Measurements from ENCODE around the gene PACC1. TPM values are rescaled to one million over a fixed set of nuclear protein-coding genes. Genes with fewer than 3 reads are reported as not detected.
A peak's percentile ranks its signal among the peaks of the same experiment; 100 is the strongest.

Gene PACC1
- polyA plus RNA-seq, 1 experiment, result 12.7 TPM

DNA sequence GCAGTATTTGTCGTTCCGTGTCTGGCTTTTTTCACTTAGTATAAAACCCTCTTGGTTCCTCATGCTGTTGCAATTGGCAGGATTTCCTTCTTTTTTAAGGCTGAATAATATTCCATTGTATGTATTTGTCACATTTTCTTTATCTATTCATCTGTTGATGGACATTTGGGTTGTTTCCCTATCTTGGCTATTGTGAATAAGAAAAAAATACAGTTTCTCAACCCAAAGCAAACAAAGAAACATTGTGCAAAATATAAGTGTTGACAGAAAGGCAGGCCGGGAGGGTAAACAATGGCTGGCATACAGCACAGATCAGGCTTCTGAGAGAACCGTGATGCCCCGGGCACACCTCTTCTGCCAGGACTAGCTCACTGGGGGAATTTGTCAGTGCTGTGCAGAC lies 45.0 kb upstream of the PACC1 start:
- Histone ChIP-seq H3K4me3 (ENCODE audit: low read depth, low read length) (no peak overlapping the region), H3K36me3 (ENCODE audit: control insufficient read depth, insufficient read depth, low read length) (no peaks in the 10 kb centered on the region), H3K27me3 (ENCODE audit: control insufficient read depth, insufficient read depth, low read length) (no peaks in the 10 kb centered on the region; the same call in none of the 2 replicates)
- POLR2A ChIA-PET, result no interaction called here
- TF ChIP-seq, protein P1, sequence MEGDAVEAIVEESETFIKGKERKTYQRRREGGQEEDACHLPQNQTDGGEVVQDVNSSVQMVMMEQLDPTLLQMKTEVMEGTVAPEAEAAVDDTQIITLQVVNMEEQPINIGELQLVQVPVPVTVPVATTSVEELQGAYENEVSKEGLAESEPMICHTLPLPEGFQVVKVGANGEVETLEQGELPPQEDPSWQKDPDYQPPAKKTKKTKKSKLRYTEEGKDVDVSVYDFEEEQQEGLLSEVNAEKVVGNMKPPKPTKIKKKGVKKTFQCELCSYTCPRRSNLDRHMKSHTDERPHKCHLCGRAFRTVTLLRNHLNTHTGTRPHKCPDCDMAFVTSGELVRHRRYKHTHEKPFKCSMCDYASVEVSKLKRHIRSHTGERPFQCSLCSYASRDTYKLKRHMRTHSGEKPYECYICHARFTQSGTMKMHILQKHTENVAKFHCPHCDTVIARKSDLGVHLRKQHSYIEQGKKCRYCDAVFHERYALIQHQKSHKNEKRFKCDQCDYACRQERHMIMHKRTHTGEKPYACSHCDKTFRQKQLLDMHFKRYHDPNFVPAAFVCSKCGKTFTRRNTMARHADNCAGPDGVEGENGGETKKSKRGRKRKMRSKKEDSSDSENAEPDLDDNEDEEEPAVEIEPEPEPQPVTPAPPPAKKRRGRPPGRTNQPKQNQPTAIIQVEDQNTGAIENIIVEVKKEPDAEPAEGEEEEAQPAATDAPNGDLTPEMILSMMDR (IDR thresholded peaks at IDR 0.05; ENCODE audit: insufficient read depth, low read depth, low read length), result no peak
- CTCF ChIA-PET, result interaction anchor here (7.3 kb wide), 1 partner anchor 396 kb away, joined by 152 read pairs; no protein-coding TSS in a partner anchor
- DNase-seq (ENCODE audit: low read depth), result no peak

DNA sequence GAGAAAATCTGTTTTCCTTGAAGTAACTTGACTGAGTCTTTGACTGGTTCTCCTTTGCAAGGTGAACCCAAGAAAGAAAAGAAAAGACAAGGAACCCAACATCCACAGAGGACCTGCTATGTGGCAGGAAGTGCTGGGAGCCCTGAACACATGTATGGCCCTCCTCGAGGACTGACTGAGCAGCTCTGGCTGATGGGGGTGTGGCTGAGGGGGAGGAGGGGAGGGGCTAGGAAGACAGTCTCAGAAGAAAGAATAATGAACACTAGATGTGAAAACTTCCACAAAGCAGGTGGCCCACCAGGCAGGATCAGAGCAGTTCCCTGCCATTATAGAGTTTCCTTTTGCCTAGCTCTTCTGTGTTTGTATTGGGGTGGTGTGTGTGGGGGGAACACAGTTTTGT lies 44.1 kb upstream of the PACC1 start:
- CTCF ChIA-PET, result interaction anchor here (0.7 to 7.8 kb wide), 4 partner anchors 29 to 396 kb away, joined by 4 to 176 read pairs (median 78); no protein-coding TSS in a partner anchor
- no peaks in the 10 kb centered on the region; the same call in none of the 2 replicates for H3K27me3 ChIP-seq (ENCODE audit: control insufficient read depth, insufficient read depth, low read length)
- POLR2A ChIA-PET, result no interaction called here
- no peak for DNase-seq (ENCODE audit: low read depth)
- no peak overlapping the region for H3K4me3 ChIP-seq (ENCODE audit: low read depth, low read length)
- no peaks in the 10 kb centered on the region for H3K36me3 ChIP-seq (ENCODE audit: control insufficient read depth, insufficient read depth, low read length)
- TF ChIP-seq, protein P1 (IDR thresholded peaks at IDR 0.05; ENCODE audit: insufficient read depth, low read depth, low read length), result no peak

DNA sequence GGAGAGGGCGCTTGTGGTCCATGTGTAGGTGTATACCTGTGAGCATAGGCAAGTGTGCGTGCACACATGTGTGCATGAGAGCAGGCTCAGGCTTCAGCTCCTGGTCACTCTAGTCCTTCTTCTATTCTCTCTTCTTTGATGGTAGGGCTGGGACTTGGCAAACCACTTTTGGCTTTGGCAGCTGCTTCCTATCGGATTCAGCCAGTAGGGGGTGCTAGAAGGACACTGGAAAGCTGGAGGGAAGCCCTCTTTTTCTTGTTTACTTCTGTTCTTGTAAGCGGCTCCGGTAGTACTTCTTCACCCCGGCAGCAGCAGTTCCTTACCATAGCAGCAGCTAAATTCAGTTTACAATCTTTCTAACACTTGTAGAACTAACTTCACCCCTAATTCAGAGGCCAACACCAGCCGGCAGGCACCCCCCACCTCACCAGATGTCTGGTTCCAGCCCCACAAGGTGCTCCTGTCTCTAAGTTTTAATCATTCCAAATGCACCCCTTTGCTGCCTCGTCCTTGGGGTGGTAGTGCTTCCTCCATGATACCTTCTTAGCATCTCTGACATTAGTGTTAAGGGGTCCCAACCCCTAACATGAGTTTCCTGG lies 43.2 kb upstream of the PACC1 start:
- POLR2A ChIA-PET, result interaction anchor here (0.6 kb wide), 1 partner anchor 423 kb away, joined by 3 read pairs; the partner anchor contains the start of gene INTS7
- no peak overlapping the region for H3K4me3 ChIP-seq (ENCODE audit: low read depth, low read length)
- H3K27me3 ChIP-seq (ENCODE audit: control insufficient read depth, insufficient read depth, low read length), result no peaks in the 10 kb centered on the region; the same call in 1 of the 2 replicates
- no peak for DNase-seq (ENCODE audit: low read depth)
- CTCF ChIA-PET, result interaction anchor here (0.6 to 7.8 kb wide), 13 partner anchors 8 to 1553 kb away, joined by 3 to 176 read pairs (median 8); no protein-coding TSS in a partner anchor
- TF ChIP-seq, protein P1 (IDR thresholded peaks at IDR 0.05; ENCODE audit: insufficient read depth, low read depth, low read length), result peak; percentile 55
- H3K36me3 ChIP-seq (ENCODE audit: control insufficient read depth, insufficient read depth, low read length), result no peaks in the 10 kb centered on the region

DNA sequence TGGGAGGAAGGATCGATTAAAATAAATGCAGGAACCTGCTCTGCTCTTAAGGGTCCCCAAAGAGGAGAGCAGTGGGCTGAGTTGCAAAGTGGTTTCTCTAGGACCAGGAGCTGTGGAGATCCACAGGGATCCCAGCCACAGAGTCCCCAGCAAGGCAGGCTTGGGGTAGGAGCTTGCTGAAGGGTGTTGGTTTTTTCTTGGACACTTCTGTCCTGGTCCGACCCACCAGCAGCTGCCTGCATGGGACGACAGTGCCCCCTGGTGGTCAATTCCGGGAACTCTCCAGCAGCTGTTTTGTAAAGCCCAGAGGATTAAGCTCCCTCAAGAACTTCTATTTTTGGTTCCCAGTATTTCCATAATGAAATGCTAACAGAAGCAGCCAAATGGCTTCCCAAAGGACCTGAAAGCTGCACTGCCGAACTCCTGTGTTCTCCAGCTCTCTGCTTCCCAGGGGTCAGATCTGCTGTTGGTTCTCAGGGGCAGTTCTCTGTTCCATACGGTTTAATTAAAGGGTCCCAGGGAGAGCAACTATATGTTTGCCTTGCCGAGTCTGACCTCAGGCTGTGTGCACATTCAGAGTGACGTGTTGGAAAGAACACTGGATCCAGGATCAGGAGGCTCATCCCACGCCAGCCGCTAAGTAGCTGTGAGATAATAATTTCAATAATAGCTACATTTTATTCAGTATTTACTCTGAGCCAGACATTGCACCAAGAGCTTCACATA lies 41.3 kb upstream of the PACC1 start:
- H3K4me3 ChIP-seq (ENCODE audit: low read depth, low read length), result no peak overlapping the region
- peak; percentile 15 for DNase-seq (ENCODE audit: low read depth)

More for the DNA sequence above, 41.3 kb upstream of the PACC1 start:
- Histone ChIP-seq H3K27me3 (ENCODE audit: control insufficient read depth, insufficient read depth, low read length) (no peaks in the 10 kb centered on the region; the same call in 1 of the 2 replicates), H3K36me3 (ENCODE audit: control insufficient read depth, insufficient read depth, low read length) (no peaks in the 10 kb centered on the region)
- CTCF ChIA-PET, result interaction anchor here (0.6 to 7.8 kb wide), 61 partner anchors 9 to 798 kb away, joined by 3 to 176 read pairs (median 4); partner anchors contain the start of genes DTL, INTS7, NENF and PACC1
- TF ChIP-seq, protein P1 (IDR thresholded peaks at IDR 0.05; ENCODE audit: insufficient read depth, low read depth, low read length), result peak; percentile 97
- POLR2A ChIA-PET, result no interaction called here
